Measurements from ENCODE around the gene AP3D1. TPM values are rescaled to one million over a fixed set of nuclear protein-coding genes. Genes with fewer than 3 reads are reported as not detected.
A peak's percentile ranks its signal among the peaks of the same experiment; 100 is the strongest.
"Not testable (repeated sequence)": the region's sequence is repeated elsewhere in the genome, so short reads cannot be mapped to it uniquely, and the experiment has no call there.

The AP3D1 gene
- total and polyA plus RNA-seq, 9 donors, result 36.7 to 102 (median 70.2) TPM

DNA sequence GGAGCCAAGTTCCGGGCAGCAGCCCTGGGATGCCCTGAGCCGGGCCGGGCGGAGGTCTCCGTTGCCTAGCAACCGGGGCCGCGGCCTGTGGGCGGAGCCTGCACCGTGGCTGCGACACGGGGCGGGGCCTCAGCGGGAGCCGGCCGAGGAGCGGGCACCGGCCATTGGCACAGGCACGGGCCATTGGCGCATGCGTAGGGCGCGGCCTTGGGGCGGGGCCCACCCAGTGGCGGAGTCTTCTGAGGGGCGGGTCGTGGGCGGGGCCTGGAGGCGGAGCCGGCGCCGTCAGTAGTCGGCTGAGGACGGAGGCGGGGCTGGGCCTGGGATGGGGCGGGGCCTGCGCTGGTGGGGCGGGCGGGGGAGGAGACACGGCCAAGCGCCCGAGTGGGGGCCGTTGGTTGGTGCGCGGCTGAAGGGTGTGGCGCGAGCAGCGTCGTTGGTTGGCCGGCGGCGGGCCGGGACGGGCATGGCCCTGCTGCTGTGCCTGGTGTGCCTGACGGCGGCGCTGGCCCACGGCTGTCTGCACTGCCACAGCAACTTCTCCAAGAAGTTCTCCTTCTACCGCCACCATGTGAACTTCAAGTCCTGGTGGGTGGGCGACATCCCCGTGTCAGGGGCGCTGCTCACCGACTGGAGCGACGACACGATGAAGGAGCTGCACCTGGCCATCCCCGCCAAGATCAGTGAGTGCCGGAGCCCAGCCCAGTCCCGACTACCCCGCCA lies 54.7 kb downstream of the AP3D1 start, which contains the start of gene IZUMO4:
Gene IZUMO4 (plus strand): TSS at position 436 of the 723 bp plus-strand sequence. CDS start 31 bp downstream, at position 467.
- Histone ChIP-seq H3K36me3 (no peaks in the 10 kb centered on the region), H3K9me3 (no peaks in the 10 kb centered on the region), H3K4me3 (peak within 1 kb of the TSS; percentile 96), H3K27me3 (no peaks in the 10 kb centered on the region), H3K4me1 (ENCODE audit: insufficient read depth) (peaks cover 19% of the 10 kb centered on the region), H3K27ac (peak within 1 kb of the TSS; percentile 68 to 88)
- WGBS, 3 donors, result 0 to 1% (median 0%) methylated on average over 37 to 70 of the region's 70 CpGs
- peak; percentile 99 to 100 (median 100) for DNase-seq
- intact Hi-C loops (cut with DNase I), result loop anchor here in 1 of 4 donors (5.0 kb wide), 1 partner anchor 56 kb away; the partner anchor contains the start of gene AP3D1
- no peak for TF ChIP-seq EP300 (IDR thresholded peaks at IDR 0.05)
- TF ChIP-seq CTCF (IDR thresholded peaks at IDR 0.05), result peak in 2 of 3 donors; percentile 45 to 55
- TF ChIP-seq POLR2A (IDR thresholded peaks at IDR 0.05), result peak; percentile 48

DNA sequence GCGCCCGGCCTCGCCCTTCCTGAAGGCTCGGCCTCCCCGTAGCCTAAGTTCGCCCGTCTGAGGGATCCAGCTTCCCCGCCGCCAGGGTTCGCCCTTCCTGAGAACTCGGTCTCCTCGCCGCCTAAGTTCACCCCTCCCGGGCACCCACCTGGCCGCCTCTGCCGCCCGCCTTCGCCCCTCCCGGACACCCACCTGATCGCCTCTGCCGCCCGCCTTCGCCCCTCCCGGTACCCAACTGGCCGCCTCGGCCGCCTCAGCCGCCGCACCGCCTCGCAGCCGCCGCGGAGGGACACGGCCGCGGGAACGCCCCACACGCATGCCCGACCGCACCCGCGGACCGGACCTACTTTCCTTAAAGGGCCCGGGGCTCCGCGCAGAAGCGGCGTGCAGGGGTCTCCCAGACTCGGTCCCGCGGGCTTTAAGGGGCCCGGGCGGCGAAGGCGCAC lies 55.3 kb downstream of the AP3D1 start, which contains the start of gene MOB3A:
Gene MOB3A (minus strand): TSS at position 293 of the 446 bp plus-strand sequence. CDS start 17,766 bp downstream, outside the sequence.
- TF ChIP-seq EP300 (IDR thresholded peaks at IDR 0.05), result no peak
- TF ChIP-seq CTCF (IDR thresholded peaks at IDR 0.05), result peak in 2 of 3 donors; percentile 77 to 81
- TF ChIP-seq POLR2A (IDR thresholded peaks at IDR 0.05), result peak; percentile 74
- intact Hi-C loops (cut with DNase I), result loop anchor here in 1 of 4 donors (5.0 kb wide), 1 partner anchor 56 kb away; the partner anchor contains the start of gene AP3D1
- peak in 1 of 5 donors; percentile 92 for DNase-seq
- peaks cover 19% of the 10 kb centered on the region for H3K4me1 ChIP-seq (ENCODE audit: insufficient read depth)
- H3K27ac ChIP-seq, result peak within 1 kb of the TSS; percentile 68 to 88
- 1 to 2% (median 1%) methylated on average over 36 to 56 of the region's 56 CpGs for WGBS, 3 donors
- no peaks in the 10 kb centered on the region for H3K27me3 ChIP-seq
- H3K36me3 ChIP-seq, result no peaks in the 10 kb centered on the region
- H3K4me3 ChIP-seq, result peak within 1 kb of the TSS; percentile 96
- no peaks in the 10 kb centered on the region for H3K9me3 ChIP-seq

- H3K27ac ChIP-seq; H3K27me3 ChIP-seq; H3K4me3 ChIP-seq; H3K9me3 ChIP-seq; DNase-seq; intact Hi-C loops (cut with DNase I); H3K36me3 ChIP-seq: not testable (repeated sequence)
- WGBS, 3 donors, result 93 to 95% (median 94%) methylated on average over 13 of the region's 13 CpGs
- peaks cover 11% of the 10 kb centered on the region for H3K4me1 ChIP-seq (ENCODE audit: insufficient read depth)
Measured at GRCh38 chr19:2091926-2092525, 59.3 kb downstream of the AP3D1 start.

DNA sequence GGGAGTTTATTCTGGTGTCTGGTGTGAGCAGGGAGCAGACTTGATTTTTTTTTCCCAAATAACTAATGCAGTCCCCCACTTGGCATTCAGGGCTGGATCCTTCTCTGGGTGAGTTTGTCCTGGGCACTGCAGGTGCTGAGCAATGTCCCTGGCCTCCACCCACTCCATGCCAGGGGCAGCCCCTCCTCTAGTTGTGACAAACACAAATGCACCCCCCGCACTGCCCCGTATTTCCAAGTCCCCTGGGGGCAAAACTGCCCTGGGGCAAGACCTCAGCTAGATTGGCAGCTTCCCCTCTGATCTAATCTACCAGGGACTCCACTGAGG lies 61.7 kb downstream of the AP3D1 start:
- TF ChIP-seq CTCF (IDR thresholded peaks at IDR 0.05) (no peak), EP300 (IDR thresholded peaks at IDR 0.05) (no peak), POLR2A (IDR thresholded peaks at IDR 0.05) (no peak)
- peaks cover 5% of the 10 kb centered on the region for H3K4me1 ChIP-seq (ENCODE audit: insufficient read depth)
- no peaks in the 10 kb centered on the region for H3K27me3 ChIP-seq
- WGBS, 3 donors, result 71 to 88% (median 83%) methylated on average over 2 of the region's 2 CpGs
- H3K4me3 ChIP-seq, result no peak overlapping the region
- no peaks in the 10 kb centered on the region for H3K36me3 ChIP-seq
- intact Hi-C loops (cut with DNase I), result no loop called here
- no peaks in the 10 kb centered on the region for H3K9me3 ChIP-seq
- no peak overlapping the region for H3K27ac ChIP-seq
- no peak for DNase-seq

All from ovary (tissue), 9 donors.